Gastroesophageal sphincter (tissue), 4 donors: ENCODE data around the gene COMMD10. TPM values are rescaled to one million over a fixed set of nuclear protein-coding genes. Genes with fewer than 3 reads are reported as not detected.

Source experiments
- ATAC-seq: fragments of 150-250 bp; one replicate; pipeline ENCODE4 v1.9.1; 2016; ENCODE audit warnings: mild to moderate bottlenecking, moderate library complexity
- H3K27ac ChIP-seq, 4 donors: fragments of 200-600 bp; sonication (generic) in 3 of 4; 1 replicate in 3 of 4; 2 replicates in 1 of 4; pipeline ENCODE4 v1.5.1; 2016 to 2019
- H3K27me3 ChIP-seq: fragments of 200-600 bp; sonication (generic); one replicate; pipeline ENCODE4 v1.5.1; 2019
- H3K36me3 ChIP-seq, 2 donors: fragments of 200-600 bp; sonication (generic); one replicate each; pipeline ENCODE4 v1.5.1; 2019; ENCODE audit warnings: control low read depth in 1 of 2
- H3K4me1 ChIP-seq, 3 donors: fragments of 200-600 bp; sonication (generic); 1 replicate in 2 of 3; 2 replicates in 1 of 3; pipeline ENCODE4 v1.5.1; 2016 to 2019; ENCODE audit warnings: control low read depth in 2 of 3
- H3K4me3 ChIP-seq, 2 donors: fragments of 200-600 bp; sonication (generic); one replicate each; pipeline ENCODE4 v1.5.1; 2019; ENCODE audit warnings: mild to moderate bottlenecking in 1 of 2, moderate library complexity in 1 of 2
- H3K9me3 ChIP-seq, 3 donors: fragments of 200-600 bp; sonication (generic); one replicate each; pipeline ENCODE4 v1.5.1; 2017 to 2019; ENCODE audit warnings: control low read depth in 2 of 3
- CTCF ChIP-seq, 4 experiments: fragments of 200-600 bp in 2 of 4; fragments of 450-650 bp in 2 of 4; sonication (generic) in 1 of 4; IDR thresholded peaks; one replicate each; pipeline ENCODE4 v1.5.1; 2017 to 2019; ENCODE audit warnings: antibody characterized with exemption in 4 of 4, mild to moderate bottlenecking in 2 of 4, moderate library complexity in 2 of 4
- EP300 ChIP-seq: sonication (generic); formaldehyde crosslinking; IDR thresholded peaks from one replicate; pipeline ENCODE4 v1.6.1; 2017; ENCODE audit warnings: antibody characterized with exemption, mild to moderate bottlenecking
- POLR2A ChIP-seq, 2 donors: fragments of 450-650 bp; IDR thresholded peaks; one replicate each; pipeline ENCODE4 v1.6.1; 2017; ENCODE audit warnings: antibody characterized with exemption in 2 of 2, mild to moderate bottlenecking in 2 of 2, moderate library complexity in 1 of 2
- POLR2AphosphoS5 ChIP-seq: sonication (generic); formaldehyde crosslinking; IDR thresholded peaks from one replicate; pipeline ENCODE4 v1.6.1; 2017; ENCODE audit warnings: antibody characterized with exemption
- WGBS, 2 donors: methylation state at CpG; one replicate each; pipeline ENCODE4 v1.1.5; 2018; ENCODE audit warnings: low coverage in 1 of 2; 5-methylcytosine and 5-hydroxymethylcytosine counted together
- total RNA-seq, 4 donors: library from RNA; depleted of rRNA; stranded (reverse); fragments of >200 nt; gene quantifications; one replicate each; pipeline ENCODE4 v1.1.0, GENCODE V29; 2016

COMMD10 gene
- total RNA-seq, 4 donors from 2014 or later, result 26.4 to 48.3 (median 29.6) TPM

- Histone ChIP-seq H3K9me3 (peaks cover 0 to 20% (median 0%) of the 10 kb centered on the region in 3 donors), H3K4me3 (no peak overlapping the region), H3K36me3 (peaks cover 4 to 71% of the 10 kb centered on the region in 2 donors), H3K27me3 (no peaks in the 10 kb centered on the region), H3K27ac (no peak overlapping the region), H3K4me1 (no peaks in the 10 kb centered on the region)
- TF ChIP-seq CTCF (IDR thresholded peaks at IDR 0.05) (no peak), EP300 (no peak), POLR2A (IDR thresholded peaks at IDR 0.05) (no peak), POLR2AphosphoS5 (no peak)
- no peak for ATAC-seq
- WGBS, 2 donors, result 78 to 100% methylated on average over 2 of the region's 2 CpGs
These were observed 215.2 kb downstream of the COMMD10 start for GRCh38 chr5:116299746-116300640.

- H3K4me1 ChIP-seq, result no peaks in the 10 kb centered on the region
- 93% methylated on average over 1 of the region's 1 CpG; no CpG with 5 or more reads in 1 of the 2 donors for WGBS, 2 donors
- H3K9me3 ChIP-seq, result peaks cover 0 to 31% (median 0%) of the 10 kb centered on the region in 3 donors
- no peak overlapping the region for H3K4me3 ChIP-seq
- TF ChIP-seq CTCF (IDR thresholded peaks at IDR 0.05) (no peak), POLR2AphosphoS5 (no peak), POLR2A (IDR thresholded peaks at IDR 0.05) (no peak), EP300 (no peak)
- H3K27ac ChIP-seq, result no peak overlapping the region
- no peaks in the 10 kb centered on the region for H3K27me3 ChIP-seq
- no peak for ATAC-seq
- peaks cover 4 to 82% of the 10 kb centered on the region in 2 donors for H3K36me3 ChIP-seq
These were observed 216.3 kb downstream of the COMMD10 start for GRCh38 chr5:116301110-116301509.

- no peak for ATAC-seq
- H3K27ac ChIP-seq, result no peak overlapping the region
- peaks cover 0 to 90% of the 10 kb centered on the region in 2 donors for H3K36me3 ChIP-seq
- no peaks in the 10 kb centered on the region for H3K27me3 ChIP-seq
- WGBS, 2 donors, result 57 to 71% methylated on average over 1 of the region's 1 CpG
- peaks cover 0 to 42% (median 0%) of the 10 kb centered on the region in 3 donors for H3K9me3 ChIP-seq
- TF ChIP-seq POLR2A (IDR thresholded peaks at IDR 0.05) (no peak), POLR2AphosphoS5 (no peak), EP300 (no peak), CTCF (IDR thresholded peaks at IDR 0.05) (no peak)
- H3K4me1 ChIP-seq, result no peaks in the 10 kb centered on the region
- H3K4me3 ChIP-seq, result no peak overlapping the region
These were observed 218.5 kb downstream of the COMMD10 start for GRCh38 chr5:116303340-116303739.

- Histone ChIP-seq H3K36me3 (peaks cover 0 to 90% of the 10 kb centered on the region in 2 donors), H3K27ac (no peak overlapping the region), H3K4me3 (no peak overlapping the region), H3K4me1 (no peaks in the 10 kb centered on the region), H3K27me3 (no peaks in the 10 kb centered on the region), H3K9me3 (peaks cover 0 to 42% (median 0%) of the 10 kb centered on the region in 3 donors)
- ATAC-seq, result no peak
- TF ChIP-seq POLR2AphosphoS5, result no peak
- no peak for TF ChIP-seq CTCF (IDR thresholded peaks at IDR 0.05)
- no peak for TF ChIP-seq POLR2A (IDR thresholded peaks at IDR 0.05)
- no peak for TF ChIP-seq EP300
- WGBS, 2 donors, result 82 to 91% methylated on average over 3 to 4 of the region's 4 CpGs
These were observed 219.0 kb downstream of the COMMD10 start for GRCh38 chr5:116303810-116304209.
